Tibial nerve (tissue), 4 donors: ENCODE results near the gene FAM151A.

Source experiments
- CTCF ChIP-seq, 5 experiments: fragments of 200-600 bp in 3 of 5; fragments of 450-650 bp in 2 of 5; sonication (generic) in 3 of 5; IDR thresholded peaks; one replicate each; pipeline ENCODE4 v1.5.1; 2016 to 2019; ENCODE audit warnings: antibody characterized with exemption in 5 of 5, mild to moderate bottlenecking in 3 of 5, moderate library complexity in 2 of 5
- EP300 ChIP-seq, 2 donors: sonication (generic); formaldehyde crosslinking; IDR thresholded peaks; one replicate each; pipeline ENCODE4 v1.6.1; 2017; ENCODE audit warnings: antibody characterized with exemption in 2 of 2, mild to moderate bottlenecking in 1 of 2
- POLR2A ChIP-seq, 2 donors: fragments of 450-650 bp; IDR thresholded peaks; one replicate each; pipeline ENCODE4 v1.6.1; 2017; ENCODE audit warnings: antibody characterized with exemption in 2 of 2, mild to moderate bottlenecking in 2 of 2, moderate library complexity in 2 of 2

GRCh38 chr1:54600947-54601721 is 22.2 kb downstream of the FAM151A start:
- no peak for TF ChIP-seq CTCF (IDR thresholded peaks at IDR 0.05)
- no peak for TF ChIP-seq POLR2A (IDR thresholded peaks at IDR 0.05)
- no peak for TF ChIP-seq EP300 (IDR thresholded peaks at IDR 0.05)
